Stromal cell of bone marrow (primary cell): ENCODE data around the gene GABARAPL2.

Experiments used
- DNase-seq: peaks from one replicate; pipeline ENCODE4 v3.0.0-alpha.2; 2012; ENCODE audit warnings: low read depth

Gene GABARAPL2

GRCh38 chr16:75555213-75555706 lies 10.9 kb upstream of the GABARAPL2 start:
- peak; percentile 86 for DNase-seq

GRCh38 chr16:75555707-75556430 lies 10.3 kb upstream of the GABARAPL2 start, which contains the start of gene TMEM231:
TMEM231 (minus strand) TSS chr16:75556252; CDS start chr16:75556209, 43 bp downstream.
- DNase-seq: peak; percentile 93

GRCh38 chr16:75556431-75556950 lies 9.7 kb upstream of the GABARAPL2 start:
- DNase-seq: no peak

- no peak for DNase-seq
Measured at GRCh38 chr16:75558846-75559401, 7.3 kb upstream of the GABARAPL2 start.

GRCh38 chr16:75559564-75560372 lies 6.4 kb upstream of the GABARAPL2 start:
- DNase-seq: peak; percentile 85

GRCh38 chr16:75565640-75566039 lies 539 bp upstream of the GABARAPL2 start:
- no peak for DNase-seq

GRCh38 chr16:75566758-75567255 lies 628 bp downstream of the GABARAPL2 start:
- no peak for DNase-seq

GRCh38 chr16:75567911-75568310 lies 1.7 kb downstream of the GABARAPL2 start:
- no peak for DNase-seq

- DNase-seq: no peak
Measured at GRCh38 chr16:75570396-75571065, 4.4 kb downstream of the GABARAPL2 start.

- no peak for DNase-seq
Measured at GRCh38 chr16:75572864-75573542, 6.8 kb downstream of the GABARAPL2 start.

- DNase-seq: no peak
Measured at GRCh38 chr16:75573955-75574354, 7.8 kb downstream of the GABARAPL2 start.

GRCh38 chr16:75575958-75576357 lies 9.8 kb downstream of the GABARAPL2 start:
- no peak for DNase-seq

- DNase-seq: no peak
Measured at GRCh38 chr16:75576384-75576811, 10.2 kb downstream of the GABARAPL2 start.

GRCh38 chr16:75578212-75578611 lies 12.0 kb downstream of the GABARAPL2 start:
- no peak for DNase-seq

GRCh38 chr16:75578725-75579124 lies 12.5 kb downstream of the GABARAPL2 start:
- no peak for DNase-seq

- DNase-seq: no peak
Measured at GRCh38 chr16:75579281-75579834, 13.2 kb downstream of the GABARAPL2 start.

- DNase-seq: no peak
Measured at GRCh38 chr16:75584108-75584507, 17.9 kb downstream of the GABARAPL2 start.

GRCh38 chr16:75588716-75589115 lies 22.5 kb downstream of the GABARAPL2 start:
- DNase-seq: no peak

- DNase-seq: no peak
Measured at GRCh38 chr16:75589306-75589705, 23.1 kb downstream of the GABARAPL2 start.

- DNase-seq: peak; percentile 79
Measured at GRCh38 chr16:75590920-75591843, 25.0 kb downstream of the GABARAPL2 start.
